ENCODE data around the gene PAFAH2.

The PAFAH2 gene

DNA sequence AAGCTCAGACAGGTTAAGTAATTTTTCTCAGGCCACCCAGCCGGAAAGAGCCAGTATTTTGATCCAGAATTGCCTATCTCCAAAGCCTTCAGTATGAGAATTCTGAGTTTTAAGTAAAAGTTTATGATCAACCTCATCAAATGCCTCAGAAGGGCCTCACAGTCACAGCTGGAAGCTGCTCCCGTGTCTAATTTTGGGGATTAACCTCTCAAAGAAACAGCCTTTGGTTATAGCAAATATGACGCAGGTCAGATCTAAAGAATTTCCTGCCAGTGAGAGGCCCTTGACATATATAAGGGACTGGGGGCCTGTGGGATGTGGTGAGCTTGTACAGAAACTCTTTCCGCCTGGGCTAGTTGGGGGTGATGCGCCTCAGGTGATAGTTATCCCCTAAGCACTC, 26.0 kb upstream of the PAFAH2 start:
- H3K4me3 ChIP-seq (ENCODE audit: low read length), result no peak overlapping the region
- no peak for DNase-seq (ENCODE audit: low read depth)
- TF ChIP-seq, protein P1, sequence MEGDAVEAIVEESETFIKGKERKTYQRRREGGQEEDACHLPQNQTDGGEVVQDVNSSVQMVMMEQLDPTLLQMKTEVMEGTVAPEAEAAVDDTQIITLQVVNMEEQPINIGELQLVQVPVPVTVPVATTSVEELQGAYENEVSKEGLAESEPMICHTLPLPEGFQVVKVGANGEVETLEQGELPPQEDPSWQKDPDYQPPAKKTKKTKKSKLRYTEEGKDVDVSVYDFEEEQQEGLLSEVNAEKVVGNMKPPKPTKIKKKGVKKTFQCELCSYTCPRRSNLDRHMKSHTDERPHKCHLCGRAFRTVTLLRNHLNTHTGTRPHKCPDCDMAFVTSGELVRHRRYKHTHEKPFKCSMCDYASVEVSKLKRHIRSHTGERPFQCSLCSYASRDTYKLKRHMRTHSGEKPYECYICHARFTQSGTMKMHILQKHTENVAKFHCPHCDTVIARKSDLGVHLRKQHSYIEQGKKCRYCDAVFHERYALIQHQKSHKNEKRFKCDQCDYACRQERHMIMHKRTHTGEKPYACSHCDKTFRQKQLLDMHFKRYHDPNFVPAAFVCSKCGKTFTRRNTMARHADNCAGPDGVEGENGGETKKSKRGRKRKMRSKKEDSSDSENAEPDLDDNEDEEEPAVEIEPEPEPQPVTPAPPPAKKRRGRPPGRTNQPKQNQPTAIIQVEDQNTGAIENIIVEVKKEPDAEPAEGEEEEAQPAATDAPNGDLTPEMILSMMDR (conservative IDR thresholded peaks at IDR 0.05; ENCODE audit: low read depth, low read length), result no peak

DNA sequence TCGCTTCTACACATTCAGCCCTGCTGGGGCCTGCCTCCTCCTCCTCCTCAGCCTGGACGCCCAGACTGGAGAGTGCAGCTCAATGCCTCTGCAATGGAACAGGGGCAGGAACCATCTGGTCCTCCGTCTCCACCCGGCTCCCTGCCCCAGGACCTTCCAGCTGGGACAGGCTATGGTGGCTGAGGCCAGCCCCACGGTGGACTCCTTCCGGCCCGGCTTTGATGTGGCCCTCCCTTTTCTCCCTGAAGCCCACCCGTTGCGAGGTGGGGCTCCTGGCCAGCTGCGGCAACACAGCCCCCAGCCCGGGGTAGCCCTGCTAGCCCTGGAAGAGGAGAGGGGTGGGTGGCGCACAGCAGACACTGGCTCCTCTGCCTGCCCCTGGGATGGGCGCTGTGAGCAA, 25.1 kb upstream of the PAFAH2 start:
- H3K4me3 ChIP-seq (ENCODE audit: low read length), result no peak overlapping the region
- DNase-seq (ENCODE audit: low read depth), result no peak
- TF ChIP-seq, protein P1 (conservative IDR thresholded peaks at IDR 0.05; ENCODE audit: low read depth, low read length), result no peak

DNA sequence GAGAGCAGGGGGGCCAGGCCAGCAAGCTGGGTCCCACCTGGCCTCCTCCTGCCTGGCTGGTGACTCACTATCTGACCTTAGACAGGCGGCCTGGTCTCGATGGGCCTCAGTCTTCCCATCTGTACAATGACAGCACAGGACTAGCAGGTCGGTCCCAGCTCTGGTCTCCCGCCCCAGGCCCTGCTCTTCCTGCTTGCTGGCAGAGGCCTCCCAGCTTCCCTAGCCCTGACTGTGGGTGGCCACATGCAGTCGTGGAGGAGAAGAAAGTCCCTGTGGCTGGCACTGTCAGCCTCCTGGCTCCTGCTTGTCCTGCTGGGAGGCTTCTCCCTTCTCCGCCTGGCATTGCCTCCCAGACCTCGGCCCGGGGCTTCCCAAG, 24.5 kb upstream of the PAFAH2 start:
- H3K4me3 ChIP-seq (ENCODE audit: low read length), result no peak overlapping the region
- no peak for DNase-seq (ENCODE audit: low read depth)
- TF ChIP-seq, protein P1 (conservative IDR thresholded peaks at IDR 0.05; ENCODE audit: low read depth, low read length), result no peak

- TF ChIP-seq, protein P1 (conservative IDR thresholded peaks at IDR 0.05; ENCODE audit: low read depth, low read length), result no peak
- no peak for DNase-seq (ENCODE audit: low read depth)
- H3K4me3 ChIP-seq (ENCODE audit: low read length), result peak within 1 kb of the TSS; percentile 43
These were observed 24.0 kb upstream of the PAFAH2 start, which contains the start of gene EXTL1 for GRCh38 chr1:26021647-26022403. Gene EXTL1, plus strand, starts transcription at chr1:26021775. Its CDS starts 872 bp downstream, at chr1:26022647.

DNA sequence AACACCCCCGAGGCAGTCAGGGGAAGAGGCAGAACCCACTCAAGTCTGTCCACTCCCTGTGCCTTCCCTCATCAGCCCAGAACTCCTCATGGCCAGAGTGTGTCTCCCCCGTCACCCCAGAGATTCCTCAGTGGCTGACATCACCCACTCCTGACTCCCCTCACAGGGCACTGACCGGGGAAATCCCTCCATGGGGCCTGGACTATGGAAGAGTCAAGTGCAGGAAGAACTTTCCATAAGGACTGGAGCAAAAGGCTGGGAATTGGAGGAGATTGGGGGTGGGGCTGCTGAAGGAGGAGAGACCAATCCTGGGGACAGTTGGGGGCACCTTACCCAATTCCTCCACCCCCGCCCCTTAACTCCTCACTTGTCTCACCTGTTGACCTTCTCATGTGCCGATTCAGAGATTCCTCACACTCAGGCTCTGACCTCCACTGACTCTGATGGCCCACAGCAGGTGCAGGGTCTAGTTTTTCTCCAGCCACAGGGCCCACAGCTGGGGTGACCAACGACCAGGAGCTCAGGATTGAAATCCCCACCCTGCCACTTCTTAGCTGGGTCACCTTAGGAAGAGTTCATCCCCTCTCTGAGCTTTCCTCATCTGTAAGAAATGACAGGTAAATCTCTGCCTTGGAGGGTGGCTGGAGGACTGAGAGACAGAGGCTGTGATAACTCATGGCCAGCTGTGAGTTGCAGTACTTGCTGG, 23.2 kb upstream of the PAFAH2 start:
- DNase-seq (ENCODE audit: low read depth), result no peak
- H3K4me3 ChIP-seq (ENCODE audit: low read length), result peak overlapping the region; percentile 43
- TF ChIP-seq, protein P1 (conservative IDR thresholded peaks at IDR 0.05; ENCODE audit: low read depth, low read length), result no peak

DNA sequence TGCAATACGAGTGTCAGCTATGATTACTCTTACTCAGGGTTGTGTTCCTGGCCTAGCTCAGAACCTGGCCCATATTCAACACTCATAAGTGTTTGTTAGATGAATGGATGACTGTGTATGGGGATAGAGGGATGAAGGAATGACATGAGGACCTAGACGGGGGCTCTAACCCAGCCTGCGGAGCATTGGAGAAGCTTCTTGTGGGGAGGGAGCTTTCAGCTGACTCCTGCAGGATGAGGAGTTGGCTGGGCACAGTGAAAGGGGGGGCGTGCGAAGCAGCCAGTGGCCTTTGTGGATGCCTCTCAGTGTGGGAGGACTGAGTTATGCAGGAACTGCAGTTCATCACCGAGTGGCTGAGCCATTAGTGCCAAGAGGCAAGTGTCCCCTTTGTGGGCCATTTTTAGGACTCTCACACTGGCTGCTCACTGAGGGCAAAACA, 22.5 kb upstream of the PAFAH2 start:
- no peak overlapping the region for H3K4me3 ChIP-seq (ENCODE audit: low read length)
- DNase-seq (ENCODE audit: low read depth), result no peak
- TF ChIP-seq, protein P1 (conservative IDR thresholded peaks at IDR 0.05; ENCODE audit: low read depth, low read length), result no peak
